GM18502 (cell line): Measurements from ENCODE around the gene KCNT2.

Experiments used
- ATAC-seq: cut with Tn5 transposase; IDR thresholded peaks from one replicate; pipeline ENCODE4 v1.9.1; 2021; ENCODE audit warnings: mild to moderate bottlenecking; ENCODE audit not compliant: unreplicated experiment, poor library complexity

The KCNT2 gene

DNA sequence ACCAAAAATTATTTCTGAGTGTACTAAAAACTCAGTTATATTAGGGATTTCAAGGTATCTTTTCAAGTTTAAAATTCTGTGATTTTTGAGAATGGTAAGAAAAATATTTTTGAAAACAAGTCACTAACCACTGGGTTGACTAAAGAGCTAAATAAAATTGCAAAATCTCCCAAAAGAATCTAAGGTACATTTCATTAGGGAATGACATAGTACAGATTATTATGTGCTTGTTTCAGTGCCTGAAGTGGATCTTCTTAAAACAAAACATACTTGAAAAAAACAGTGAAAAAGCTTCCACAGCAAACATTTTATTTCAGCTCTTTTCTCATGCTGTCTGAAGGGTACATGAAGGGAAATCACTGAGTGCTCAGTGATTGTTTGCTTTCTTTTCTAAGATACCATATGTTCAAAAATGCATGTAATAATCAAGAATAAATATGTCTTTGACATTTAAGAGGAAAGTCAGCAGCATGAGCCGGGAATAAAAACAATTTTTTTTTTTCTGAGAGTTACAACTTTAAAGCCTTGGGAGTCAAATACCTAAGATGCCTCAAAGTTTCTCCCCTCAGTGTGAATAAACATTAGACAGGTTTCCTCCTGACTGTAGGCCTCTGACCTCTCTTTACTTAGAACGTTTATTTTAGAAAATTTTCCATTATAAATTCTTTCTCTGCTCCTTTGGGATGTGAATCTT is 200.7 kb downstream of the KCNT2 start:
- no peak for ATAC-seq

DNA sequence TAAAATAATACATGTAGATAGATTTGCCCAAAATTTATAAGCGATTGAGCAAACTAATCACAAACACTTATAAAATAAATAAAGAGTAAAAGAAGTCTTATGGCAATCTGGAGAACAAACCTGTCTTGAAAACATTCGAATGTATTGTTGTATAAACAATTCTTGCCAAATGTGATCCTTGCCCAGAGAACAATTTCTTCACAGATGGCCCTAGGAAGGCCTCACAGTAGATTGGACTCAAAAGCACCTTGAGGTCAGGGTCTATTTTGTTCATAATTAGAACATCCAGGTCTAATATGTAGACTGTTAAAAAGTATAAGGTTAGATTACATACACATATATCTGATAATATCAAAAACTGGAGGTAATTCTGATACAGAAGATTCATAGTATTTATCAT is 202.4 kb downstream of the KCNT2 start:
- ATAC-seq = no peak

DNA sequence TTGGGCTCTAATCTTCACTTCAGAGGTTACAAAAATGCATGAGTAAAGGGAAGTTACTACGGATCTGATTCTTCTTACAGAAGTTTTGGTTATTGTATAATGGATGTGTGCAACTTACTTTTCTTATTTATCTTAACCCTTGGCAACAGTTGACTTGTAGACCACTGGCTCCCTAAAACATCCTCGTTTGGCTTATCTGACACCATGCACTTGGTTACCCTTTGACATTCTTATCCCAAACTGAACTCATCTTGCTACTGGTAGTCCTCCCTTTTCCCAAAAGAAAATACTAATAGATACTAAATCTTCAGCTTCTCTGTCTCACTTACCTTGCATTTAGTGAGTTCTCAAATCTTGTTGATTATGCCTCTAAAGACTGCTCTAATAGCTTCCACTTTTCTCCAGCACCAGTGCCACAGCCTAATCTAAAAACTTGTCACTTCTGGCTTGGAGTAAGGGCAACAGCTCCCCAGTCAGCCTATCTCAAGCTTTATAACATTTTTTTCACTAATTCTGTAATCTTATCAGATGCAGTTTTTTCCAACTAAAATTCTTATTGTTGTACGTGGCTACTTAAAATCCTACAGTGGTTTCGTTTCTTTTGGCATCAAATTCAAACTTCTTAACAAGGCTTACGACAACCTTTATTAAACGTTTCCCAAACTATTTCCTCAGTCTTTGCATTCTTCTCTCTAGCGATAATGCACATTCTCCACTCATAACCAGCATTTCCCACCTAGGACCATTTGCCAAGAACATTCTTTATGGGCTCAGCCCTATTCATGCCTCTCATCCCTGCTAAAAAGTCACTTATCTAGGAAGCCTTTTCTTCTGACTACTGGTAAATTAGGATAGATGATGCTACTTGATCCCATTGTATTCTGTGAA is 204.2 kb downstream of the KCNT2 start:
- ATAC-seq = no peak

DNA sequence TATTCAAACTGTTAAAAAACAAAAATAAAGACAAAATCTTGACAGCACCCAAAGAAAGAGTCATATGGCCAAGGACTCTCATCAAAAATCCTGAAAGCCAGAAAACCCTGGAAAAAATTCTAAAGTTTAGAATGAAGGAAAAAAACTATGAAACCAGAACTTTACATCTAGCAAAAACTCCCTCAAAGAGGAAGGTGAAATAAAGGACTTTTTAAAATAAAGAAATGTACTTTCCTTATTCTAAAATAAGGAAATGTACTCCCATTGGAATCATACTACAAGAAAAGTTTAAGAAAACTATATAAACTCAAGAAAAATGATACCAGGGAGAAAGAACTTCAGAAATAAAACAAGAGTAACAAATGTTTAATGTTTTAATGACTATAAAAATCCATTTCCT is 206.3 kb downstream of the KCNT2 start:
- no peak for ATAC-seq

DNA sequence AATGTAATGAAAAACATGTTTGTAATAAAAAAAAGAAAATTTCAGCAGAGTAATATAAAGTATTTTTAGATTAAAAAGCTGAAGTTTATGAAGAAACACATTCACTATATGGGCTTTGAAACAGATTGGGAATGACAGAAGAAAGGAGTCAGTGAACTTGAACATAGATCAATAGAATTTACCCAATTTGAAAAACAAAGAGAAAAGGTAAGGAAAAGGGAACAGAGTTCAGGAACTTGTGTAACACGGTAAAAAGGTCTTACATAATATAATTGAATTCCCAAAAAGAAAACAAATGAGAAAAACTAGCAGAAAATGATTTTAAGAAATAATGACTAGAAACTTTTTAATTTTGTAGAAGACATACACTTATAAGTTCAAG is 206.8 kb downstream of the KCNT2 start:
- no peak for ATAC-seq

DNA sequence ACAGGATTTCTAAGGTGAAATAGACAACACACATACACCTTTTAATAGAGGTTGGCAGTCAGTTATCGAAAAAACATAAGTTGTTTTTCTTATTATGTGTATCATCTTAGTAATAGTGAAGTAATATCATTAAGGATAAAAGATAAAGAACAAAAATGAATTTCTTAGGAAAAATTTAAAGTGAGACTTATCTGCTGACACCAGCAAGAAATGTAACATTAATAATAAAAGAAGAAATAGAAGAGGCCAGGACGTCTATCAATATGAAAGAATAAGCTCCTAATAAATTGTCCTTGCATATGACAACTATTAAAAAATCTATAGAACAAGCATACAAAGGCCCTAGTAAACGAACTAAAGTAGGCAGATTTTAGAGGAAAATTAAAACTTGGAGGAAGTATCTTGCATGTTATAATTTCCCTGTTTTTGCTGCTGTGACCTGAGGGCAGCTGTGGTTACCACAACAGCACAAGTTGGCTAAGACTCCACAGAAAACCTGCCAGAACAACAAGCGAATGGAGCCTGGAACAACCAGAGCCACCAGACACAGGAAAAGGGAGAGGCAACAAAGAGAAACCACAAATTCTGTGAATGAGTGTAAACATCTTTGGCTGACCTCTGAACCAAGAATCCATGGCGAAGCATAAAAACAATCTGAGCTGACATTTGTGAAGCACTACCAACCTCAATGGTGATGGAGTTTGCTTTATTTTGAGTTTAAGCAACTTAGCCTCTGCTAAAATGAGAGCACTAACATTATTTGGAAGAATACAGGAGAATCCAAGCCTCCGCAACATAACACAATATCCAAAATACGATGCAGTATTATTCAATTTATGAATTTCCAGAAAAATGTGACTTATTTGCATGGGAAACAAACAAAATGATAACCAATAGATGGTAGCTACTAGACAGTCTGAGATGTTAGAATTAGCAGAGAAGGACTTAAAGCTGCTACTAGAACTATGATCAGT is 207.5 kb downstream of the KCNT2 start:
- no peak for ATAC-seq

DNA sequence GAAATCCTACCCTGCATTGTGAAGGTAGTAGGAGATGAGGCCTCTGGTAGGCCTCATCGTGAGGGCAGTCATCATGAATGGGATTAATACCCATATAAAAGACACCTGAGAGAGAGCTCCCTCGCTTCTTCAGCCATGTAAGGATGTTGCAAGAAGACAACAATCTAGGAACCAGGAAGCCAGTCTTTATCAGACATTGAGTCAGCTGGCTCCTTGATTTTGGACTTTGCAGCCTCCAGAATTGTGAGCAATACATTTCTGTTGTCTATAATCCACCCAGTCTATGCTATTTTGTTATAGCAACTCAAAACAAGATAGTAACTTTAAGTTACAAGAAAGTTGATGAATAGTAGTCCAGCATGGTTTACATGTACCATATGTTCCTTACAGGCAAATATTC is 208.5 kb downstream of the KCNT2 start:
- ATAC-seq = no peak

DNA sequence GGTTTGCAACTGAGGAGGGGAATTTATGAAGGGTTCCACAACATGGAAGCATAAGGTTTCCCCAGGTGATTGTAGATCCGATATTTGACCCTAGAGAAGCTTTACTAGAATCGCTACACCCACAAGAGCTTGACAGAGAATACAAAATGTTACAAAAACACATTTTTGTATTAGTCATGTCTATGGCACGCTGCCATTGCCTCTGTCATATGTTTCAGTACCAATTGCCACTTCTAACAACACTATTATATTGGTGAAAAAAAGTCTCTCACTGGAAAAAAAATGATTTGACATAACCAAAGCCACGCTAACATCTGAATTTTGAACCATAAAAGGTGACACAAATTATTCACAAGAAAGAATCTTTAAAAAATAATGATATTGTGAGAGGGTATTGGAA is 214.5 kb downstream of the KCNT2 start:
- ATAC-seq = no peak

DNA sequence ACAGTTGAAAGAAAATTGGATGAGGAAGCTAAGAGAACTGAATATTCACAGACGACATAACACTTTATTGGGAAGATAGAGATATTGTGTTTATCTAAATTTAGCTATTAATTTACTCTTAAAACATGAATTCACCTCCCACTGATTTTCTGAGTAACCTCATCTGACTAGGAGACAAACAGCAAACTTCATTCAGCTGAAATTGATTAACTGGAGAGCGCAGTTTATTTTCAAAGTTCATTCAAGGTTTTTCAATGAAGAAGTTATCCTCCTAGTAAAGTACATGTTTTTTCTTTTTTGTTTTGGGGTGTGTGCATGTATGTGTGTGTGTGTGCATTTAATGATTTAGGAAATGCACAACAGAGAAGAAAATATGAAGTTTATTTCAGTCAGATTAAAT is 215.0 kb downstream of the KCNT2 start:
- ATAC-seq = no peak

DNA sequence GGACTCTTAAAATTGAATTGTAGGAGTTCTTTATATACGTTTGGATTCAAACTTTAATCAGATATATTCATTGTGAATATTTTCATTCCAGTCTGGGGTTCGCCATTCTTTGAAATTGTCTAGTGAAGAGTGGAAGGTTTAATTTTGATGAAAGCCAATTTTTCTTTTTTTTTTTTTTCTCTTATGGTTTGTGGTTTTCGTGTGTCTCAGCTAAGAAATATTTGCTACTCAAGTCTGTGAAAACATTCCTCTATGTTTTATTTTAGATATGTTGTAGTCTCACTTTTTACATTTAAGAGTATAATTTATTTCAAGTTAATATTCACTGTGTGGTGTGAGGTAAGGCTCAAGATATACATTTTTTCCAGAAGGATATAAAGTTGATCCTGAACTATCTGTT is 220.5 kb downstream of the KCNT2 start:
- ATAC-seq = no peak

DNA sequence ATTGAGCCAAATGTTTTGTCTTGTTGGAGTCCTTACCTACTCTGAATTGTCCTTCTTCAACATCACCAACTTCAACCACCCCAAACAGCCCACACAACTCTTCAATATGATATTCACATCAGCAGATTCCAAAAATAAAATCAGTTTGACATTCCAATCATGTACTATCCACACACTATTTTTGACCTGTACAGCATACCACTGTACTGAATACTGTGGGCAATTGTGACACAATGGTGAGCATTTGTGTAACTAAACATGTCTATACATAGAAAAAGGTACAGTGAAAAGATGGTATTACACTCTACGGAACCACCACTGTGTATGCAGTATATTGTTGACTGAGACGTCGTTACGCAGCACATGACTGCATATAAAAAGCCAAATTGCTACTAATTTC is 223.1 kb downstream of the KCNT2 start:
- no peak for ATAC-seq

DNA sequence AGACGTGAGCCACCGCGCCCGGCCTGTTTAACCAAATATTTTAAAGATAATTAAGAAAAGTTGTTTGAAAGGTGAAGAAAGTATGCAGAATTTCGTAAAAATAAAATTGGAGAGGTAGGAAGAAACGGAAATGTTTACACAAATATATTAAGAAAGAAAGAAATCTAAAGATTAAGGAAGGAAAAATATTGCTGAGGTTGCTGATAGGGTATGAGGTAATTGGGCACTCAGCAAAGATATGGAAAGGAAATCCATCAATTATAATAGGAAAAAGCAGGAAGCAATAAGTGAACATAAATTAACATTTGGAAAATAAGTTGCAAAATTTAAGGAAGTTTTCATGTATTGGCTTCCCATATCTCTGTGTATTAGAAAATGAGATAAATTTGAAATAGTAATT is 225.9 kb downstream of the KCNT2 start:
- no peak for ATAC-seq

DNA sequence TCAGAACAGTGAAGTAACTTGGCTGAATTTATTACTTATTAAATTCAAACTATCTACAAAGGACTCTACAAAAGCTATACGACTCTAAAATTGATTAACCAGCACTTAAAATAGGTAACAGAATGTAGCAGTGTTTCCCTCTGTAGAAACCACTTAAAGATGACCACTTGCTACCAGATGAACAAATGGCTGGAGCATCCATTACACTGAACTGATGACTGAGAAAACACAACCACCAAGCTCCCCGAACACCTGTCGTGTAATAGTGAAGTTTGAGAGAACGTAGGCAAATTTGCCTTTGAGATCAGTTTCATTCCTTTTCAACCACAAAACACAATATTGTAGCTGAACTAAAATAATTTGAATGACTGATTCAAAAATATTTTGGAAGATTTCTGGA is 226.7 kb downstream of the KCNT2 start:
- no peak for ATAC-seq

DNA sequence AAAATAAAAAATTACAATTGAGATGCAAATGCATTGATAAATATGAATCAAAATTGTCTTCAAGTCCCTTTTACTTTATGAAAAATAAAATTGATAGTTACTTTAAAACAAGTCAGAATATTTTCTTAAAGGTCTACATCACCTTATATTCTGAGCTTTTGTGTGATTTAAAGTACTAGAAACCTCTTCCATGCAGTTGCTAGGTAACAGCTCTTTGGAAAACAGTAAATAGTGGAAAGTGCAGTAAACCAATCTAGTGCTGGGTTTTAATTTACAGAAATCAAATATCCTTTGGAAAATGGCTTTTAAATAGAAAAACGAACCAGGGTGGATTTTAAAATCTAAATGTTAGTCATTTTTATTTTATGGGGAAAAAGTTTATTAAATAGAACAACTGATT is 227.9 kb downstream of the KCNT2 start:
- ATAC-seq = no peak

DNA sequence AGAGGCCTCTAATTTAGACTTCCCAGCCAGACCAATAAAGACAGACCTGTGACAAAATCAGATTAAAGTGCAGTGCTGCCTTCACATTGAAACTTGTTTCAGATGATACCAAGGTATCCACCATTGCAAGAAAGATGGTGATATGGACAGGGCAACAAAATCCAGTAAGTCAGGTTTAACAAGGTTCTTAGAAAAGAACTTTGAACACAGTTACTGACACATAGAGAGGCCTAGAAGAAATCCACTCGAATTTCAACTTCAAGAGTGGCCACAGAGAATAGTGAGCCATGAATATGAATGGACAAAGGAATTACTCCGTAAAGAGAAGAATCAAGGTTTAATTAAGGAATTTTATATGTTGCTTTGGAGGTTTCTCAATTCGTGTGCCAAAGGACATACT is 230.4 kb downstream of the KCNT2 start:
- ATAC-seq = no peak

DNA sequence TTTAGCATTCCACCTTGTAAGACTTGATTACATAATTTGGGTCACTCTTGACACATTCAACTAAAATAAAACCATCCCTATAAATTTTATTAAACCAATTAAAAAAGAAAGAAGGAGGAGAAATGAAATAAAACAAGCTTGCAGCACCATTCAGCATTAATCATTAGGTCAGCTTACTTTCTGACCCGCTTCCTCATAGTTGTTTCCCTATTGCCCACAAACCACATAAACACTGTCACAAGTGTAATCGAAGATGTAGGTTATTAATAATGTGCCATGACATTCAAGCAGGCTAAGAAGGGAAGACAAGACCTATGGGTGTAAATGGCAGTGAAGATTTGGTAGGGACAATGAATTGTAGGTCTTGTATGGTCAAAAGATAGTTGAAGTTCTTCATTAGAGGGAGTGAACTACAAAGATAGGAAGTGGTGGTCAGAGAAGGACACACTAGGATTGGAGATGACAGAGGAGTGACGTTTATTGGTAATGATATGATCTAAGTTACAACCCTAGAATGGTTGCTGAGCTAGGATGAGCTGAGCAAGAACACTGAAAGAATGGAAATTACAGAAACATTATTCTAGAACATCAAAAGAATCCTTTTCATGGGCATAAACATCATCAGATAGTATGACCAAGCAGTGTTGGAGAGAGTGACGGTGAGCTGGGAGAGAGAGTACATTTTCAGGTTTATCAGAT is 231.5 kb downstream of the KCNT2 start:
- no peak for ATAC-seq

DNA sequence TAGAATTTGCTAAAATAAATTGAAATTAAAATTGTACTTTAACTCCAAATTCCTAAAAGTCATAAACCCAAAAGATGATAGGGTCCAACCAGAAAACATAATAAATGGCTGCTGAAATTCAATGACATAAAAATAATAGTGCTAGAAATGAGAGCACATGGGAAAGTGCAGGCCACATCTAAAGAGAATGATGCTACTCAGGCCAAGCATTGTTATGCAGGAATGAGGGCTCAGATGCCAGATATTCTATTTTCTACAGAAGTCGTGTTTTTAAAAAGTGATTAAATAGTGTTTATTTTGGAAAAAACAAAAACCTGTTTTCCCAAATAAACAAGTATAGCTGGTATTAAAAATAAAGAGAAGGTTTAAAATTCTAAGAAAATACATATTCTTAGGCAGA is 234.4 kb downstream of the KCNT2 start:
- ATAC-seq = no peak

DNA sequence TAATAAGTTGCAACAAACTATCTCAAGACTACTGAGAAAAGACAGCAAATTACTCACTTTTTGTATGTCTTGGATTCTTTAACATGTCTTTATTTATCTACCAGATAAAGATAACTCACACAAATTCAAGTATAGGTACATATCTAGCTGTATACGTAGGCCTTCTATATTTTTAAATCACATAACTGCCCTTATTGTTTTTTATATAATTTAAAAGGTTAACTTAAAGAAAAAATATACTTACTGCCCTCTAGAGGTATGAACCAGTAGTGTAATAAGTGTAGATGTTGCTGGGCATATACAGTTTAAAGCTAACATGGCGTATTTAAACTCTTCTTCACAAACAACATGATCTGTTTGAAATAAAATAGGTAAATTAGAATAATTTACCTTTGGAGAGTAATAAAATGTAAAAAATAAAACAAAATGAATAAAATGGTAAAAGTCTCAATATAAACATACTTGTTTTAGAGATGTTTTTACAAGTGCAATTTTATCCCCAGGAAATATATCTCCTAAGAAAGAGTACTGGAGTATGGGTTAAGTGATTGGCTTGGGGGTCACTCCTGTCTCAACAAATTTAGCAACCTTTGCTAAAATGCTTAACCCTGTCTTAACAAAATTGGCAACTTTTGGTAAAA is 235.2 kb downstream of the KCNT2 start:
- ATAC-seq = peak; percentile 86

DNA sequence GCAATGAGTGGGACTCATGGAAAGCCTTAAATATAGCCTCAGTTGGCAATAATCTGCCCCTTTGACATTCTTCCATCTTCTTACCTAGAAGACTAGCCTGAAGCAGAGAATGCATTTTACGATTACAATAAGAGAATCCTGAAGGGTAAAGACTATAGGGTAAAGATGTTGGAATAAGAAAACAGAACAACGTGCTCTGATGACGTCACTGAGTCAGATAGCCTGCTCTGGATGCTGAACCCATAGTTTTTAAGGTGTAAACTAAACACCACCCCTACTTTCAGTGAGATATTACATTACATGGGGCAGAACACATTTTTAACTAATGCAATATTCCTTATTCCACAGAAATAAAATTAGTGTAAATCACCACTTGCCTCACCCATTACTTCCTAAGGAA is 240.4 kb downstream of the KCNT2 start:
- ATAC-seq = no peak
